PC-3 (cell line): ENCODE data around the gene UCK2.

ENCODE experiments used
- EZH2 ChIP-seq: fragments of 300-600 bp; sonication (generic); IDR thresholded peaks from one replicate; pipeline ENCODE4 v1.6.1; 2017; ENCODE audit warnings: antibody characterized with exemption, mild to moderate bottlenecking, low read length; ENCODE audit not compliant: unreplicated experiment
- TF ChIP-seq, protein P1 (sequence below): fragments of 300-600 bp; sonication (generic); conservative IDR thresholded peaks from 2 replicates; pipeline ENCODE4 v1.5.1; 2017; ENCODE audit warnings: antibody characterized with exemption, low read depth, mild to moderate bottlenecking, low read length

DNA sequence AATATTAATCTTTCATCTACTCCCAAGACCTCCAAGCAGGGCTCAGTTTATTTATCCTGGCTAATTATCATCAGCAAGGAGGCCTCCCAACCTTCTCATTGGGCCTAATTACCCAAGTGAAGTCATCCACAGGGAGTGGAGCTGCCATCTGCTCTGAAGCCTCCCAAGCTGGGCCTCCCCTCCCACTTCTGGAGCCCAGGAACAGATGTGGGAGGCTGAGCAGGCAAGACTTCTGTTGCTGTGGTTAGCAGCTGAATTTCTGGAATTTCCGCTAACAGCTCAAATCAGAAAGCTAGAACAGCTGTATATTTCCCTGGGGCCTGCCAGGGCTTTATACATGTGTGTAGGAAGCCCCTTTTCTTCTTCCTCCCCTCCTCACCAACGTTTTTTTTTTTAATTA, 127.5 kb downstream of the UCK2 start:
- TF ChIP-seq, protein P1, sequence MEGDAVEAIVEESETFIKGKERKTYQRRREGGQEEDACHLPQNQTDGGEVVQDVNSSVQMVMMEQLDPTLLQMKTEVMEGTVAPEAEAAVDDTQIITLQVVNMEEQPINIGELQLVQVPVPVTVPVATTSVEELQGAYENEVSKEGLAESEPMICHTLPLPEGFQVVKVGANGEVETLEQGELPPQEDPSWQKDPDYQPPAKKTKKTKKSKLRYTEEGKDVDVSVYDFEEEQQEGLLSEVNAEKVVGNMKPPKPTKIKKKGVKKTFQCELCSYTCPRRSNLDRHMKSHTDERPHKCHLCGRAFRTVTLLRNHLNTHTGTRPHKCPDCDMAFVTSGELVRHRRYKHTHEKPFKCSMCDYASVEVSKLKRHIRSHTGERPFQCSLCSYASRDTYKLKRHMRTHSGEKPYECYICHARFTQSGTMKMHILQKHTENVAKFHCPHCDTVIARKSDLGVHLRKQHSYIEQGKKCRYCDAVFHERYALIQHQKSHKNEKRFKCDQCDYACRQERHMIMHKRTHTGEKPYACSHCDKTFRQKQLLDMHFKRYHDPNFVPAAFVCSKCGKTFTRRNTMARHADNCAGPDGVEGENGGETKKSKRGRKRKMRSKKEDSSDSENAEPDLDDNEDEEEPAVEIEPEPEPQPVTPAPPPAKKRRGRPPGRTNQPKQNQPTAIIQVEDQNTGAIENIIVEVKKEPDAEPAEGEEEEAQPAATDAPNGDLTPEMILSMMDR: no peak
- no peak for TF ChIP-seq EZH2
